HG03469 (cell line): ENCODE measurements around the gene CNOT9.
"Not testable (repeated sequence)": the region's sequence is repeated elsewhere in the genome, so short reads cannot be mapped to it uniquely, and the experiment has no call there.

Experiments used
- ATAC-seq: cut with Tn5 transposase; IDR thresholded peaks from one replicate; pipeline ENCODE4 v1.9.1; 2021; ENCODE audit warnings: mild to moderate bottlenecking, moderate library complexity, moderate number of reproducible peaks; ENCODE audit not compliant: unreplicated experiment

The CNOT9 gene

GRCh38 chr2:218568190-218569037 is at the start of gene CNOT9, which contains the start of gene USP37:
TSS of gene CNOT9 (plus strand) at chr2:218568839. CDS start at chr2:218568955, 116 bp downstream.
TSS of gene USP37 (minus strand) at chr2:218568351. CDS start at chr2:218558653, 9,698 bp downstream.
- peak; percentile 36 for ATAC-seq

DNA sequence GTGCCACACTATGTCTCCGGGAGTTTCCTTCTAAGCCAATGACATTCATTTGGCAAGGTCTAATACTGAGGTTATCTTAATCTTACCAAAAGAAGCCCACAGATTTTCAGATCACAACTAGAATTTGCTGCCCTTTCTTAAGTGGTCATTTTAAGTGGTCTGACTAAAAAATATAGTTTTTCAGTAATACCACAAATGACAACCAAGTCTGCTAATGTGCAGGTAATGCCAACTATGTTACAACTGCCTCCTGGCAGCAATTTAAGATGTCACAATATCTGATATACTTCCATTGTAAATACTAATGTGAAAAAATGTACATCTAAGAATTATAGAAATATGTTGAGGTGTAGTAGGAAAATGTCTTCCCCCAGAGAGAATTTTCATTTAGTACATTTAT is 49.8 kb upstream of the CNOT9 start:
- no peak for ATAC-seq

- ATAC-seq, result no peak
These were observed 45.0 kb upstream of the CNOT9 start for GRCh38 chr2:218523651-218524050.

DNA sequence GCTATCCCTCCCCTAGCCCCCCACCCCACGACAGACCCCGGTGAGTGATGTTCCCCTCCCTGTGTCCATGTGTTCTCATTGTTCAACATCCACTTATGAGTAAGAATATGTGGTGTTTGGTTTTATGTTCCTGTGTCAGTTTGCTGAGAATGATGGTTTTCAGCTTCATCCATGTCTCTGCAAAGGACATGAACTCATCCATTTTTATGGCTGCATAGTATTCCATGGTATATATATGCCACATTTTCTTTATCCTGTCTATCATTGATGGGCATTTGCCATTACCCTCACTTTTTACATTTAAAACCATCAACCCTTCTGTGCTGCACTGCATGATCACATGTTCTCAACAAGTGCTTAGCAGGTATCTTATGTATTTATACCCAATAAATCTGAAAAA is 40.2 kb upstream of the CNOT9 start:
- ATAC-seq, result not testable (repeated sequence)

- ATAC-seq, result no peak
These were observed 38.6 kb upstream of the CNOT9 start for GRCh38 chr2:218529990-218530389.

GRCh38 chr2:218536804-218537494 is 31.7 kb upstream of the CNOT9 start:
- no peak for ATAC-seq

- ATAC-seq, result no peak
These were observed 28.6 kb upstream of the CNOT9 start for GRCh38 chr2:218540015-218540414.

GRCh38 chr2:218546012-218546411 is 22.6 kb upstream of the CNOT9 start:
- no peak for ATAC-seq

DNA sequence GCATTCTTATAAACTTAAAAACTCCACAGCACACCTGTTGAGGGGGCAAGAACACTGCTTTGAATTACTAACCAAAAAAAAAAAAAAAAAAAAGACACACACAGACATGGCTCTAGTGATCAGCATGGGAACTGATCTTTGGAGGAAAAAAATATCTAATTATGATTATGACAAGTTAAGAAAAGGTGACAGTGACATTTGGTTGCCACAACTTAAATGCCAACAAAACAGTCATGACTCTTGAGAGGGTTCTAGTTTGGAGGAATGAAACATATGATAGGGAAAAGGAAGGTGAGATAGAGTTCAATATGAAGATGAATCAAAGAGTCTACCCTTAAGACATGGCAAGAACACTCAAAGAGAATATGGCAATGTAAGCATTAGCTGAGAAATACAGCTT is 21.1 kb upstream of the CNOT9 start:
- no peak for ATAC-seq

DNA sequence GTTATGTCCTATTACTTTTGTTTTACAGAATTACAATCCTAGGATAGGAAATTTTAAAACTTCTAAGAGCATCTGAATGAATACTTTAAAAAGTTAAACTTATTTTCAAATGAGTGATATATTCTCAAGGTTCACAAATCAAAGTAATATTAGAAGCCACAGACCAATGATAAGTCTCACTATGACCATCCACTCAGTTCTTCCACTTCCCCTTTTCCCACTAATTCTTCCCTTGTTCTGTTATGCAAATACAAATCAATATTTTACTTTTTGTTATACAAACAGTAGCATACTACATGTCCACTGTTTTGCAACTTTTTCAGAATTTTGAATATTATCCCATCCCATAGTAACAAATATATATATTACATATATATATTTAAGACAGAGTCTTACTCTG is 20.7 kb upstream of the CNOT9 start:
- no peak for ATAC-seq

GRCh38 chr2:218554225-218554624 is 14.4 kb upstream of the CNOT9 start:
- ATAC-seq, result not testable (repeated sequence)

DNA sequence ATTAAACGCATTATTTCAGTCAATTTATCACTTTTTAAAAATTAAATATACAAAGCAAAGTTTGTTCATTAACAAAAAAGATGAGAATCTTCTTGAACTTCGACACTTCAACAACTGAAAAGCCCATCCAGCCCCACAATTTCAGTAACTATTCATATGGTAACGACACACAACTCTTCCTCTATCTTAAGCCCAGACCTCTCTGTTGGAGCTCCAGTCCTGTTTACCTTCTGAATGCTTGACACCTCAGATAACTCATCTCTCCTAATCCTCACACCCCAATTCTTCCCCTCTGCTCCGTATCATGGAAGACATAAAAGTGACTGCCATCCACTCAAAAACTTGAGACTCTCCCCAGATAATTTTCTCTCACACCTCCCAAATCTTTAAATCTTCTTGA is 13.1 kb upstream of the CNOT9 start:
- no peak for ATAC-seq

DNA sequence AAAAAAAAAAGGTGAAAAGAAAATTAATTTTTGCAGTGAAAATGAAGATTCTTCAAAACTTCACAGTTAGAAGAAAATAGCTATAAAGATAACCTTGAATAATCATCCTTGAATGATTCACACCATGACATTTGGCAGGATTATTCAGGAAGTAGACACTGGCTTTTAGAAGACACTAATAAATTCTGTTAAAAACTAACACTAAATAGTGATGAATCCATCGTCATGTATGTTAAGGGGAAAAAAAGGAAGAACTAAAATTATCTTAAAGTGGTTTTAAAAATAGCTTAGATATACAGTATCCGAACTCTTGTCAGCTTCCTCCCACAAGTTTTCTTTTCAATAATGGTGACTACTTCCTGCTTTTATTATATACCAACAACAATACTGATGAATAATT is 10.7 kb upstream of the CNOT9 start:
- ATAC-seq, result no peak

- no peak for ATAC-seq
These were observed 9.7 kb upstream of the CNOT9 start for GRCh38 chr2:218558986-218559385.

DNA sequence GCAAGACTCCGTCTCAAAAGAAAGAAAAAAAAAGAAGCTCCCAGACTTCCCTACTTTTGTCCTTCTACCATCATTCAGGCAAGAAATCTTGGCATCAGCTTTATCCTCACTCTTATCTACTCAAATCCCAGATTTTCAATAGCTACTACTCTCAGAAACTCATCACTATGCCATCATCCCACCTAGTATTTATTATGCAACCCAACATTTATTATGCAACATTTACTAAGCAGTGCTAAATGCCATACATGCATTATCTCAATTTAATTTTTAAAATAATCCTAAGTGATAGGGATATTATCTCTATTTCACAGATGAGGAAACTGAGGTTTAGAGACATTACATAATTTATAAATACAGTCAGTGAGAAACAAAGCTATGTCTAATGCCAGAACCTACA is 4.6 kb upstream of the CNOT9 start:
- ATAC-seq, result no peak

DNA sequence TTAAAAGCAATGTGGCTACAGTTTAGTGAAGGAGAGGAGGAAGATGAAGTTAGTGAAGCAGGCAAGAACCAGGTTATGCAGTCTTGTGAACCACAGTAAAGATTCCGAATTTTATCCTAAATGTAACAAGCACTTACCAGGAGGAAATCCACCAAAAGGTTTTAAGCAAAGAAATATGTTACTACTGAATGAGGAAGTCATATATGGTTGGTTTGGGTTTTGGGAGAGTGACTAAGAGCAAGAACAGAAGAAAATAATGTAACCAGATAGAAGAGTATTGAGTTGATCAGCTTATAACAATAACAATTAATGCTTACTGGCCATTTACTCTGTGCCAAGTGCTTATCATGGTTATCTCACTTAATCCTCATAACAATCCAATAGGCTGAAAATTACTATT is 2.3 kb upstream of the CNOT9 start:
- no peak for ATAC-seq

- ATAC-seq, result peak; percentile 21
These were observed 846 bp upstream of the CNOT9 start for GRCh38 chr2:218567797-218568189.

- ATAC-seq, result no peak
These were observed 396 bp downstream of the CNOT9 start for GRCh38 chr2:218569038-218569431.

DNA sequence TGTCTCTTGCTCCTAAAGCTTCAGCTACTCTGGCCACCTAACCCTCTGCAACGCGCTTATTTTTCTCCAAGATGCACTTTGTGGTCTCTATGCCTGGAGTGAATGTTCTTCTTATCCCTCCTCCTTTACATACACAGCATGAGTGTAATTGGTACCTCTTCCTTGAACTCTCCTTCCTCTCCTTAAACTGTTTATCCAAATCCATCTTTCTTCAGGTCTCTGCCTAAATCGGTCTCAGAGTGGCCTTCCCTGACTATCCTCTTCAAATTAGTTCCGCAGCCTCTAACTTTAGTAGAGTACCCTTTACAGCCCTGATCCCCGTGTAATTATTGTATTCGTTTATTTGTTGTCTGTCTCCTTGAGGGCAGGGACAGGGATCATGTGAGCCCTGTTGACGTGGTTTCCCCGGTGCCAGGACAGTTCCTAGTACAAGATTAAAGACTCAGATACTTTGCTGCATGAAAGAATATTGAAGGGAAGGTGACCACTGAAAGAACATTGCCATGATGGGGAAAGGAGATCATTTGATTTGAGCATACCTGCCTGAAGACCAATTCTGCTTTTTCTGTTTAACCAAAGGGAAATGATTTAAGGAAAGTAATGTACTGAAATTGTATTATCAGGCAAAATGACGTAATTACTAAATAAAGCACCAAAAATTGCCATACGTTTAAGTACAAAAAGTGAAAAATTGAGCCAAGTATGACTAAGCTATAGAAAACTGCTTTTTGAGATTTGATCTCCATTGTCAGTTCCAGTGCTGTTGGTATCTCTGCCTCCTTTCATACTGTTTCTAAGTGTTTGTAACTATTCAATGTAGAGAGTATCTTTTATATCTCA is 1.2 kb downstream of the CNOT9 start:
- ATAC-seq, result no peak

DNA sequence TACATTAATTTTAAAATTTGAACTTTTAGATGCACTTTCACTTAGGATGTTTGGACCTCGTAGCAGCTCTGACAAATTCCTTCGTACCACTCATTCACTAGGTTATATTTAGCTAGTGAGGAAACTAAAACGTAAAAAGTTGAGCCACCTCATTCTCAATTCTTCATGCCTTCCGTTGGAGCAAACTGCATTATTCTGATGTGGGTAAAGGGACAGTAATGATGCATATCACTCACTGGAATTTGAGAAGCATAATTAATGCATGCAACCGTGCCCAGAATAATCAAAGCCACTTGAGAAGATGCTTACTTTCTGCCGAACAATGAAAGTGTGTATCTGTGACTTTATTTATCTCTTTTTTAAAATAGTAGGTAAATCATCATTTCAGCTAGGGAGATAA is 2.2 kb downstream of the CNOT9 start:
- no peak for ATAC-seq

DNA sequence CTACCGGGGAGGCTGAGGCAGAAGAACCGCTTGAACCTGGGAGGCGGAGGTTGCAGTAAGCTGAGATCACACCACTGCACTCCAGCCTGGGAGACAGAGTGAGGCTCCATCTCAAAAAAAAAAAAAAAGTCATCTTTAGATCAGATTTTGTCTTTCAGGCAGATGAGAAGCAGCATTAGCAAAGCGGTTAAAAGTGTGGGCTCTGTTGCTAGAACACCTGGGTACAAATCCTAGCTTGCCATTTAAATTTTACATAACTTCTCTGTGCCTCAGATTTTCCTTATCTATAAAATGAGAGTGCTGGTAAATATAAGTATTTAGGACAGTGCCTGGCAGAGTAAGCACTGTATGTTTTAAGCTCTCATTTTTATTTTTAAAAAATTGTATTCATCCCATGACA is 8.2 kb downstream of the CNOT9 start:
- ATAC-seq, result no peak
